ENCODE data around the gene ABCC1.
A peak's percentile ranks its signal among the peaks of the same experiment; 100 is the strongest.

The ABCC1 gene

DNA sequence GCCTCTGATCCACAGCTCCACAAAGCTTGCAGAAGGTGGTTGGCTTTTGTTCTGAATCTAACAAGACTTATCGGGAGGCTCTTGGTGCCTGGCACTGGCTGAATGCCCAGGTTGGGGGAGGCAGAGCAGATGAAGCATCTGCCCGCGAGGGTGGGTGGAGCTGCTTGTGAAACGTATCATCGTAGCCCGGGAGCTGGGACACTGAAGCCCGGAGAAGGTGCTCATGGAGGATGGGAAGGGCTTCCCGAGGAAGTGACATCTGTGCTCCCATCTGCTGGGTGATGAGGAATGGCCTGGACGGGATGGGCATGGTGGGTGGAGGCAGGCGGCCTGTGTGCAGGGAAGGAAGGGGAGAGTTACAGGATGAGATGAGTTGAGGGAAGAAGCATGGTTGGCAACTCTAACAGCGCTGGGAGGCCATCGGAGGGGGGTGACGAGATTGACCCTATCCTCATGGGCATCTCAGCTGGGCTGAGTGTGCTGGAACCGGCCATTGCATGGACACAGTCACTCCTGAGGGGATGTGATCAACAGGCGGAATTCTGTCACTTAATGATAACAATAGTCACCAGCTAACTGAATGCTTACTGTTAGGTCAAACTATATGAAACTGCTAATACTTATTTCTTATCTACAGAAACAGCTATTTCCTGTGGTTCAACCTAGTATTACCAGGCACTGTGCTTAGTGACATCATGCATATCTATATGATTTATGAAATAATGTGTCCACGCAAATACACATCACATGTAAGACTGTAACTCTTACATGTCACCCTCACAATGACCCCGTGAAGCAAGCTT lies 171.2 kb downstream of the ABCC1 start:
- DNase-seq: no peak

- DNase-seq: no peak
Measured at GRCh38 chr16:16121185-16121727, 171.8 kb downstream of the ABCC1 start.

DNA sequence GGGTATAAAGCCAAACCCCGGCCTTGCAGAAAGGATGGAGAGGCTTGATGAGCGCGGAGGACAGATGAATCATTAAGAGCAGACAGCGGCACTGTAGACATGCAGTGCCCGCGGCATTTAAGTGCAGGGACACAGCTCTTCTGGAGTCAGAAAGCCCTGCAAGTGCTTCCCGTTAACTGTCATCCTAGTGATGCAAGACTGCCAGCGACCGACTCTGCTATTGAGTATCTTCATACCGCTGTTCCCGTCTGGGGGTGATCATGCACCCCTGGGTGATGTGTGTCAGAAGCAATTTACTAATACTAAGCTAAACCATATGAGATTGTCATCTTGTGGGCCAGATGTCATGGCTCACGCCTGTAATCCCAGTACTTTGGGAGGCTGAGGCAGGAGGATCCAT lies 172.8 kb downstream of the ABCC1 start:
- no peak for DNase-seq

- no peak for DNase-seq
Measured at GRCh38 chr16:16124438-16124837, 175.0 kb downstream of the ABCC1 start.

GRCh38 chr16:16124974-16125373 lies 175.6 kb downstream of the ABCC1 start:
- DNase-seq: no peak

DNA sequence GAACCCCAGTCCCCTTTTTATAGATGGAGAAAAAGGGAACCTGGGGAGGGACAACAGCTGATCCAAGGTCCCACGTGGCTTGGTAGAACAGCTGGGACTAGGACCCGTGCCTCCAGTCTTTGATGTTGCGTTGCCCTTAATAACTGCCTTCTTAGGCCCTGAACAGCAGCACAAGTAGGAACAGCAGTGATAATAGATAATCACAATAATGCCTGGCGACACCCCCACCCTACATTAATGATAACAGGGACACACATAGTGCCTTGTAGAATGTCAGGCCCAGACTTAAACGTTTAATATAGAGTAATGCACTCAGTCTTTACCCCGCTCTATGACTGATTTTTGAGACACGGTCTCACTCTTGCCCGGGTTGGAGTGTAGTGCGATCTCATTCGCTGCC lies 177.5 kb downstream of the ABCC1 start:
- no peak for DNase-seq

- peak; percentile 15 to 19 for DNase-seq
Measured at GRCh38 chr16:16127469-16128116, 178.2 kb downstream of the ABCC1 start.

- DNase-seq: no peak
Measured at GRCh38 chr16:16131204-16131603, 181.8 kb downstream of the ABCC1 start.

GRCh38 chr16:16131659-16132058 lies 182.2 kb downstream of the ABCC1 start:
- DNase-seq: no peak

DNA sequence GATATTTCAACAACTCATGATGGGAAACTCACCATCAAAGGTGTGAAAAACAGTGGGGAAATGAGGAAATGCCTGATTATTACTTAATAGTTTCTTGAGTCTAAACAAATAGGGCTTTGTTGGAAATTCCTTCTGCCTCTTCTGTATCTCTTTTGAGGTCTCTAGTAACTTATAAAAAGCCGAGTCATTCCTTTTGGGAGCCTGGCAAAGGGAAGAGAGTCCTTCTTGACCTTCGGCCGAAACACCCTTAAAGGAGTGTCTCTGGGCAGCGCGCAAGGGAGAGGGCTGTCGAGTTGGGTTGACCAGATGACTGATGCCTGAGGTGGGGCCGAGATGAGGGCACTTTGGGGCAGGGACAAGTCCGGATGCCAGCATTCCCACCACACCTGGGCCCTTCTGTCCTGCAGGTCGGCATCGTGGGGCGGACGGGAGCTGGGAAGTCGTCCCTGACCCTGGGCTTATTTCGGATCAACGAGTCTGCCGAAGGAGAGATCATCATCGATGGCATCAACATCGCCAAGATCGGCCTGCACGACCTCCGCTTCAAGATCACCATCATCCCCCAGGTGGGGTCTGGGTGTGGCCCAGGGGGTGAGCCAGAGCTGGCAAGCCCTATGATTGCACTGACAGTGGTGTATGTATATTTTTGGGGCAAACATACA lies 184.7 kb downstream of the ABCC1 start:
- DNase-seq: no peak

GRCh38 chr16:16136588-16136987 lies 187.2 kb downstream of the ABCC1 start:
- DNase-seq: no peak

- no peak for DNase-seq
Measured at GRCh38 chr16:16137110-16137509, 187.7 kb downstream of the ABCC1 start.

- no peak for DNase-seq
Measured at GRCh38 chr16:16138034-16138635, 188.7 kb downstream of the ABCC1 start.

DNA sequence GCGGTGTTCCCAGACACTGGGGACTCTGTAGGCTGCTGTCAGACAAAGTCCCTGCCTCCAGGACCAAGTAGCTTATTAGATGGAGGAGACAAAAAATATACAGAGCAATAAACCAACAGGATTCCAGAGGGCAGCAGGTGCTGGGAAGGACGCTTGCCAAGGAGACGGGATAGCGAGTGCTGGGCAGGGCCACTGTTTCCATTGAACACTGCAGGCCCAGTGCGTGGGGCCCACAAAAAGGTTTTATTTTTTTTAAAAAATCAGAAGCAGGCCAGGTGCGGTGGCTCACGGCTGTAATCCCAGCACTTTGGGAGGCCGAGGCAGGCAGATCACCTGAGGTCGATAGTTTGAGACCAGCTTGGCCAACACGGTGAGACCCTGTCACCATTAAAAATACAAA lies 189.6 kb downstream of the ABCC1 start:
- no peak for DNase-seq

DNA sequence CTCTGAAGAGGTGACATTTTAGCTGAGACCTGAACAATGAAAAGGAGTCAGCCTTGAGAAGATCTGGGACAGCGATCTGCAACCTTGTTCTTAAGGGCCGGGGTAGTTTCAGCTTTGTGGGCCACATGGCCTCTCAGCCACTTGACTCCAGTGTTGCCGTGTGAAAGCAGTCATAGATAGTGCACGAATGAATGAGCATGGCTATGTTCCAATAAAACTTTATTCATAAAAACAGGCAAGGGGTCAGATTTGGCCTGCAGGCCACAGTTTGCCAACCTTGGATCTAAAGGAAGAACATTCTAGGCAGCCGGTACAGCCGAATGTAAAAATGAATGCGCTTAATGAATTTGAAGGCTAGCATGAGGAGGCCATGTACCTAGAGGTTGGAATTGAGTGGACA lies 190.4 kb downstream of the ABCC1 start:
- DNase-seq: no peak

GRCh38 chr16:16140537-16140936 lies 191.1 kb downstream of the ABCC1 start:
- DNase-seq: no peak

GRCh38 chr16:16141141-16141540 lies 191.7 kb downstream of the ABCC1 start:
- DNase-seq: no peak

DNA sequence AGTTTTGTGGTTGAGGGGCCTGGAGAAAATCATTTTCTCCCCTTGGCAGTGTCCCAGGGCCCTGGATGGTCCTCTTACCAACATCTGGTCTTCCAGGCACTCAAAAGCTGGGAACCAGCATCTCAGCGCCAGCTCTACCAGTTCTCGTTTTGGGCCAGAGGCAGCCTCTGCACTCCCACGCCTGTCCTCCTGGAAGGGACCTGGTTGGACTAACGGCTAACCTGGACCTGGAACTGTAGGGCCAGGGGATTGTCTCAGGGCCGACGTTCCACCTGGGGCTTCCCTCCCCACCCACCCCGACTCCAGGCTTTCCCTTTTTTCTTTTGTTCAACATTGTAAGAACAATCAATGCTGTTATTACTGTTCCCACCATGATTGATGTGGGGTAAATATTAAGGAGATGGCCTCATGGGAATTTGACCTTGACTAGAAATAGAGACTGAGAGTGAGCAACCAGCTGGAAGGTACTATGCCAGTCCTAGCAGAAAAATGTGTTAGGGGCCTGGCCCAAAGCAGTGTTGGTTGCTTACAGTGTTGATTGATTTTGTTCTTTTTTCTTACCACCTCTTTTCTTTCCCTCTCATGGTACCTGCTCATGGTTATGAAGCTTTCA lies 192.5 kb downstream of the ABCC1 start:
- no peak for DNase-seq

- no peak for DNase-seq
Measured at GRCh38 chr16:16143038-16143763, 193.8 kb downstream of the ABCC1 start.

- no peak for DNase-seq
Measured at GRCh38 chr16:16143931-16144330, 194.5 kb downstream of the ABCC1 start.

DNA sequence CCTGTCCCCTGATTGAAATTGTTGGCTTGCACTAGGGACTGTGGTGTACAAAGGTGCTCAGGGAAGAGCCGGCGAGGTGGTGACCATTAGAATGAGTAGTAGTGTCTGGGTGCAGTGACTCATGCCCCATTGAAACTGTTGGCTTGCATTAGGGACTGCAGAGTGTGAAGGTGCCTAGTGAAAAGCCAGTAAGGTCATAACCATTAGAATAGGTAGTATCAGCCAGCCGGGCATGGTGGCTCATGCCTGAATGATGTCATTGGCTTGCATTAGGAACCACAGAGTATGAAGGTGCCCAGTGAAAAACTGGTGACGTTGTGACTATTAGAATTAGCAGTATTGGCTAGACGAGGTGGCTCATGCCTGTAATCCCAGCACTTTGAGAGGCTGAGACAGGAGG lies 195.0 kb downstream of the ABCC1 start:
- DNase-seq: no peak

GRCh38 chr16:16145286-16145685 lies 195.9 kb downstream of the ABCC1 start:
- no peak for DNase-seq

Measured in SW 1271 (cell line).